ENCODE results near the gene IFIH1. TPM values are rescaled to one million over a fixed set of nuclear protein-coding genes. Genes with fewer than 3 reads are reported as not detected.

IFIH1 gene
- total RNA-seq, 1 experiment from 2014 or later: 4.5 TPM

DNA sequence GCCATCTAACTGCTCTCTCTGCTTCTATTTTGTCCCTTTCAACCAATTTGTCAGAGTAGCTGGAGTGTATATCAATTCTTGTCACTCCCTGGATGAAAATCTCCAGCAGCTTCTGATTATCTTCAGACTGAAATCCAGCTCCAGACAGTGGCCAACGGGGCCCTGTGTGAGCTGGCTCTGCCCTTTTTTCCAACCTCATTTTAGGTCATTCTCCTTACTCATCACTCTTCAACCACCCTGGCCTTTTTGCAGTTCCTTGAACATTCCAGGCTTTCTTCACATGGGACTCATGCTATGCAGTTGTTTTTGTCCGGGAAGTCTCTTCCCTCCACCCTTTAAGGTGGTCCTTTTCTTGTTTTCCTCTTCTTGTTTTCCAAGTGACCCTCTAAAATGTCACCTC, 59.8 kb downstream of the IFIH1 start:
- Mint-ChIP-seq H3K27ac (ENCODE audit: low read depth, unreplicated experiment) (no peak overlapping the region), H3K4me1 (ENCODE audit: insufficient read depth, unreplicated experiment) (peaks cover 35% of the 10 kb centered on the region), H3K36me3 (ENCODE audit: insufficient read depth, unreplicated experiment) (no peaks in the 10 kb centered on the region), H3K4me3 (ENCODE audit: unreplicated experiment) (no peak overlapping the region), H3K9me3 (ENCODE audit: unreplicated experiment) (no peaks in the 10 kb centered on the region), H3K27me3 (ENCODE audit: insufficient read depth, unreplicated experiment) (no peaks in the 10 kb centered on the region)
- ChIA-PET CTCF (interaction anchor here (1.1 to 2.2 kb wide), 3 partner anchors 16 to 42 kb away, joined by 3 to 8 read pairs (median 4); partner anchors contain the start of gene FAP), POLR2A (interaction anchor here (0.7 kb wide), 1 partner anchor 35 kb away, joined by 3 read pairs; no protein-coding TSS in a partner anchor)
- TF ChIP-seq, protein P1, sequence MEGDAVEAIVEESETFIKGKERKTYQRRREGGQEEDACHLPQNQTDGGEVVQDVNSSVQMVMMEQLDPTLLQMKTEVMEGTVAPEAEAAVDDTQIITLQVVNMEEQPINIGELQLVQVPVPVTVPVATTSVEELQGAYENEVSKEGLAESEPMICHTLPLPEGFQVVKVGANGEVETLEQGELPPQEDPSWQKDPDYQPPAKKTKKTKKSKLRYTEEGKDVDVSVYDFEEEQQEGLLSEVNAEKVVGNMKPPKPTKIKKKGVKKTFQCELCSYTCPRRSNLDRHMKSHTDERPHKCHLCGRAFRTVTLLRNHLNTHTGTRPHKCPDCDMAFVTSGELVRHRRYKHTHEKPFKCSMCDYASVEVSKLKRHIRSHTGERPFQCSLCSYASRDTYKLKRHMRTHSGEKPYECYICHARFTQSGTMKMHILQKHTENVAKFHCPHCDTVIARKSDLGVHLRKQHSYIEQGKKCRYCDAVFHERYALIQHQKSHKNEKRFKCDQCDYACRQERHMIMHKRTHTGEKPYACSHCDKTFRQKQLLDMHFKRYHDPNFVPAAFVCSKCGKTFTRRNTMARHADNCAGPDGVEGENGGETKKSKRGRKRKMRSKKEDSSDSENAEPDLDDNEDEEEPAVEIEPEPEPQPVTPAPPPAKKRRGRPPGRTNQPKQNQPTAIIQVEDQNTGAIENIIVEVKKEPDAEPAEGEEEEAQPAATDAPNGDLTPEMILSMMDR (IDR thresholded peaks at IDR 0.05; ENCODE audit: unreplicated experiment): no peak
- no TSS peak for BruUV-seq (replicated peaks)
- no peak for DNase-seq (ENCODE audit: unreplicated experiment)
- intact Hi-C loops (cut with micrococcal nuclease): no loop called here

DNA sequence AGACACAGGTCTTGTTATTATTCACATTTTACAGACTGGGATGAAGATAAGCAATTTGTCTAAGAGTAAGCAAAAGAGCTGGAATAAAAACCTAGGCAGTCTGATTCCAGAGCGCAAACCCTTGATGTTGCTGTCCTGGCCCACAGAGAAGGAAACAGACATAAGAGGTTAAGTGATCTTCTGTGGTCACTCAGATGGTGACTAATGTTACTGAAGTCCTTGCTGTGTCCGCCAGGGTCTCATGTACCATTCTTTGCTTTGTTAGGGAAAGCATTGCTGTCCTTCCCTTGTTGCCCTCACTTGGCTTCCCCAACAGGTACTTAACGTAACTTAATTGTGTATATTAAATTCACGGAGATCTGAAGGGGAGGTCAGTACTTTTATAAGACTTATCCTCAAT, 60.3 kb downstream of the IFIH1 start:
- intact Hi-C loops (cut with micrococcal nuclease): no loop called here
- H3K4me1 Mint-ChIP-seq (ENCODE audit: insufficient read depth, unreplicated experiment): peaks cover 35% of the 10 kb centered on the region
- ChIA-PET POLR2A (interaction anchor here (0.7 to 3.2 kb wide), 2 partner anchors 13 to 35 kb away, joined by 3 to 12 read pairs; no protein-coding TSS in a partner anchor), CTCF (interaction anchor here (1.1 to 2.2 kb wide), 4 partner anchors 15 to 43 kb away, joined by 3 to 9 read pairs (median 6); partner anchors contain the start of gene FAP)
- no peaks in the 10 kb centered on the region for H3K36me3 Mint-ChIP-seq (ENCODE audit: insufficient read depth, unreplicated experiment)
- no peak for DNase-seq (ENCODE audit: unreplicated experiment)
- no peaks in the 10 kb centered on the region for H3K27me3 Mint-ChIP-seq (ENCODE audit: insufficient read depth, unreplicated experiment)
- no peak overlapping the region for H3K27ac Mint-ChIP-seq (ENCODE audit: low read depth, unreplicated experiment)
- no peaks in the 10 kb centered on the region for H3K9me3 Mint-ChIP-seq (ENCODE audit: unreplicated experiment)
- TF ChIP-seq, protein P1 (IDR thresholded peaks at IDR 0.05; ENCODE audit: unreplicated experiment): no peak
- H3K4me3 Mint-ChIP-seq (ENCODE audit: unreplicated experiment): no peak overlapping the region
- BruUV-seq (replicated peaks): no TSS peak

DNA sequence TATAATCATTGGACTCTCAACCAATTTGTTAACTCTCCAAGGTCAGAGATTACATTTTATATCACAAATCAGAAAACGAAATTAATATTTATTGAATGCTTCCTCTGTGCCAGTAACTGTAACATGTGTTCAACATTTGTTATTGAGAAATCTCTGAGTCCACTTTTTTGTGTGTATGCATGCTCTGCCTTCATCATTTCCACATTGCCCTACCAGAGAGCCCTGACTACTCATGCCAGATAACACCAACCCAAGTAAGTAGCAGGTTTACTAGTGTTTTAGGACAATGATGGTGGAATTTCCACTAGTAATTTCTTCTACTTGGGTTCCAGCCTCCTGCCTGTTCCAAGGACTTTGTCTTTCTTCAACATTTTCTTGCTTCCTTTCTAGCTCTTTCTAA, 61.1 kb downstream of the IFIH1 start:
- BruUV-seq (replicated peaks): no TSS peak
- Mint-ChIP-seq H3K27me3 (ENCODE audit: insufficient read depth, unreplicated experiment) (no peaks in the 10 kb centered on the region), H3K27ac (ENCODE audit: low read depth, unreplicated experiment) (no peak overlapping the region), H3K36me3 (ENCODE audit: insufficient read depth, unreplicated experiment) (no peaks in the 10 kb centered on the region), H3K4me1 (ENCODE audit: insufficient read depth, unreplicated experiment) (peaks cover 35% of the 10 kb centered on the region), H3K9me3 (ENCODE audit: unreplicated experiment) (no peaks in the 10 kb centered on the region), H3K4me3 (ENCODE audit: unreplicated experiment) (no peak overlapping the region)
- ChIA-PET POLR2A (interaction anchor here (3.2 kb wide), 1 partner anchor 12 kb away, joined by 12 read pairs; no protein-coding TSS in a partner anchor), CTCF (interaction anchor here (0.6 to 1.6 kb wide), 4 partner anchors 37 to 61 kb away, joined by 3 to 9 read pairs (median 4); no protein-coding TSS in a partner anchor)
- no peak for DNase-seq (ENCODE audit: unreplicated experiment)
- intact Hi-C loops (cut with micrococcal nuclease): no loop called here
- TF ChIP-seq, protein P1 (IDR thresholded peaks at IDR 0.05; ENCODE audit: unreplicated experiment): no peak

DNA sequence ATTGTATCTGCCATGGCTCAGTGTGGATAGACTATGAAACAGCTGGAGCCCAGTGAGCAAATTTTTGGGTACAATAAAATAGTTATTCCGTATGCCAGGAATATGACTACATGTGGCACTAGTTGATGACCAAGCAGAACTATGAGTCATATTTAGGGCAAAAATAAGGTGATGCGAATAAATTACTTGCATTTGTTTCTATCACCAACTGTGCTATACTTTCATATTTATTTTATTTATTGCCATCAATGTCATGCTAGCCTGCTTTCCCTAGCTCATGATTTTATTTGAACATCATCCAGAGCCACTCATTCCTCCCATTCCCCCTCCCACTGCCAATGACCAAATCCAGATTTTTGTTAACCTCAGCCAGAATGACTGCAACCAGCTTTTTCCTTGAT, 61.9 kb downstream of the IFIH1 start:
- peaks cover 29% of the 10 kb centered on the region for H3K4me1 Mint-ChIP-seq (ENCODE audit: insufficient read depth, unreplicated experiment)
- no peaks in the 10 kb centered on the region for H3K36me3 Mint-ChIP-seq (ENCODE audit: insufficient read depth, unreplicated experiment)
- no peak overlapping the region for H3K4me3 Mint-ChIP-seq (ENCODE audit: unreplicated experiment)
- no peaks in the 10 kb centered on the region for H3K9me3 Mint-ChIP-seq (ENCODE audit: unreplicated experiment)
- H3K27ac Mint-ChIP-seq (ENCODE audit: low read depth, unreplicated experiment): peak overlapping the region; percentile 36
- CTCF ChIA-PET: interaction anchor here (1.4 to 1.5 kb wide), 2 partner anchors 36 to 41 kb away, joined by 4 to 9 read pairs; no protein-coding TSS in a partner anchor
- BruUV-seq (replicated peaks): no TSS peak
- intact Hi-C loops (cut with micrococcal nuclease): no loop called here
- POLR2A ChIA-PET: interaction anchor here (0.5 to 3.2 kb wide), 3 partner anchors 11 to 252 kb away, joined by 3 to 12 read pairs (median 4); partner anchors contain the start of gene FAP
- TF ChIP-seq, protein P1 (IDR thresholded peaks at IDR 0.05; ENCODE audit: unreplicated experiment): no peak
- H3K27me3 Mint-ChIP-seq (ENCODE audit: insufficient read depth, unreplicated experiment): no peaks in the 10 kb centered on the region
- DNase-seq (ENCODE audit: unreplicated experiment): no peak
